Measurements from ENCODE around the gene PTPRA. TPM values are rescaled to one million over a fixed set of nuclear protein-coding genes. Genes with fewer than 3 reads are reported as not detected.

Gene PTPRA
- total and polyA plus RNA-seq, 4 donors: 8.7 to 24.3 (median 15.7) TPM

- H3K27ac ChIP-seq (ENCODE audit: low read depth in 1 of 2, low read length in 2 of 2): no peak overlapping the region
- WGBS: 87% methylated on average over 4 of the region's 4 CpGs
- no peaks in the 10 kb centered on the region for H3K9me3 ChIP-seq (ENCODE audit: control insufficient read depth in 4 of 4, low read length in 3 of 4)
- no peak overlapping the region for H3K4me3 ChIP-seq (ENCODE audit: low read depth in 1 of 3, low read length in 3 of 3)
- no peak overlapping the region for H3K9ac ChIP-seq (ENCODE audit: low read depth in 1 of 2, low read length in 2 of 2)
- no peaks in the 10 kb centered on the region for H3K4me1 ChIP-seq (ENCODE audit: control insufficient read depth in 4 of 4, insufficient read depth in 4 of 4, low read length in 3 of 4)
- no peak for DNase-seq (ENCODE audit: low spot score)
- H3K27me3 ChIP-seq (ENCODE audit: control insufficient read depth in 4 of 4, insufficient read depth in 4 of 4, low read length in 3 of 4): no peaks in the 10 kb centered on the region
- TF ChIP-seq ATF3 (IDR thresholded peaks at IDR 0.05) (no peak), MAX (IDR thresholded peaks at IDR 0.05) (no peak), YY1 (IDR thresholded peaks at IDR 0.05) (no peak), GABPA (IDR thresholded peaks at IDR 0.05 in 1 of 2, conservative IDR thresholded peaks at IDR 0.05 in 1 of 2) (no peak), FOXA2 (IDR thresholded peaks at IDR 0.05) (no peak), HNF4G (IDR thresholded peaks at IDR 0.05) (no peak), RXRA (IDR thresholded peaks at IDR 0.05) (no peak), FOXA1 (IDR thresholded peaks at IDR 0.05) (no peak), SP1 (IDR thresholded peaks at IDR 0.05) (no peak)
- peaks cover 3 to 19% (median 13%) of the 10 kb centered on the region in 4 donors for H3K36me3 ChIP-seq (ENCODE audit: control insufficient read depth in 4 of 4, insufficient read depth in 3 of 4, low read depth in 1 of 4, low read length in 3 of 4)
Measured at GRCh38 chr20:2984028-2984501, 110.8 kb downstream of the PTPRA start.

GRCh38 chr20:2984956-2985661 lies 111.8 kb downstream of the PTPRA start:
- H3K27me3 ChIP-seq (ENCODE audit: control insufficient read depth in 4 of 4, insufficient read depth in 4 of 4, low read length in 3 of 4): no peaks in the 10 kb centered on the region
- no peaks in the 10 kb centered on the region for H3K9me3 ChIP-seq (ENCODE audit: control insufficient read depth in 4 of 4, low read length in 3 of 4)
- H3K4me1 ChIP-seq (ENCODE audit: control insufficient read depth in 4 of 4, insufficient read depth in 4 of 4, low read length in 3 of 4): no peaks in the 10 kb centered on the region
- H3K36me3 ChIP-seq (ENCODE audit: control insufficient read depth in 4 of 4, insufficient read depth in 3 of 4, low read depth in 1 of 4, low read length in 3 of 4): peaks cover 3 to 22% (median 15%) of the 10 kb centered on the region in 4 donors
- no peak overlapping the region for H3K9ac ChIP-seq (ENCODE audit: low read depth in 1 of 2, low read length in 2 of 2)
- TF ChIP-seq MAX (IDR thresholded peaks at IDR 0.05) (no peak), REST (IDR thresholded peaks at IDR 0.05) (no peak), ATF3 (IDR thresholded peaks at IDR 0.05) (no peak), RXRA (IDR thresholded peaks at IDR 0.05) (no peak), FOXA2 (IDR thresholded peaks at IDR 0.05) (no peak), SP1 (IDR thresholded peaks at IDR 0.05) (no peak), NR2F2 (IDR thresholded peaks at IDR 0.05) (no peak), JUND (IDR thresholded peaks at IDR 0.05) (no peak), EGR1 (IDR thresholded peaks at IDR 0.05; ENCODE audit: low read depth in 2 of 2) (no peak), ZBTB33 (IDR thresholded peaks at IDR 0.05) (no peak), FOXA1 (IDR thresholded peaks at IDR 0.05) (no peak), YY1 (IDR thresholded peaks at IDR 0.05) (no peak), CTCF (IDR thresholded peaks at IDR 0.05; ENCODE audit: low read depth, low read length, missing input control) (no peak), GABPA (IDR thresholded peaks at IDR 0.05 in 1 of 2, conservative IDR thresholded peaks at IDR 0.05 in 1 of 2) (no peak), HNF4A (conservative IDR thresholded peaks at IDR 0.05) (no peak)
- no peak overlapping the region for H3K4me3 ChIP-seq (ENCODE audit: low read depth in 1 of 3, low read length in 3 of 3)
- 92% methylated on average over 6 of the region's 6 CpGs for WGBS
- H3K27ac ChIP-seq (ENCODE audit: low read depth in 1 of 2, low read length in 2 of 2): no peak overlapping the region
- DNase-seq (ENCODE audit: low spot score): no peak
